OCI-LY3 (cell line): ENCODE measurements around the gene CDH20.

Experiments used
- EZH2phosphoT487 ChIP-seq: fragments of 200-600 bp; shearing (Covaris generic); IDR thresholded peaks from 2 replicates; pipeline ENCODE4 v1.6.1; 2018; ENCODE audit warnings: antibody characterized with exemption, mixed run types, low read depth
- TF ChIP-seq, protein P1 (sequence below): fragments of 200-600, 300-600 bp; sonication (generic); IDR thresholded peaks from 2 replicates; pipeline ENCODE4 v1.5.1; 2014; ENCODE audit warnings: antibody characterized with exemption, low read length, low read depth

DNA sequence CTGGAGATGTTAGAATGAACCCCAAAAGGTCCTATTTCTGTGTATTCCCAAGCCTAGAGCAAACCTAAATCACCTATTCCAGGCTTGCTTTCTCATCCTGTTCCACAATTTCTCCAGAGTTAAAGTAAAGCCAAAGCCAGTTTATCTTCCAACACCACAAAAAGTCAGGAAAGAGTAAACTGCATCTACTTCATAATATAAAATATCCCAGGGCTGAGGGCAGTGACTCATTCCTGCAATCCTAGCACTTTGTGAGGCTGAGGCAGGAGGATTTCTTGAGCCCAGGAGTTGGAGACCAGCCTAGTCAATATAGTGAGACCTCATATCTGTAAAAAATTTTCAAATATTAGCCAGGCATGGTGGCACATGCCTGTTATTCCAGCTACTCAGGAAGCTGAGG, 241.4 kb downstream of the CDH20 start:
- TF ChIP-seq, protein P1, sequence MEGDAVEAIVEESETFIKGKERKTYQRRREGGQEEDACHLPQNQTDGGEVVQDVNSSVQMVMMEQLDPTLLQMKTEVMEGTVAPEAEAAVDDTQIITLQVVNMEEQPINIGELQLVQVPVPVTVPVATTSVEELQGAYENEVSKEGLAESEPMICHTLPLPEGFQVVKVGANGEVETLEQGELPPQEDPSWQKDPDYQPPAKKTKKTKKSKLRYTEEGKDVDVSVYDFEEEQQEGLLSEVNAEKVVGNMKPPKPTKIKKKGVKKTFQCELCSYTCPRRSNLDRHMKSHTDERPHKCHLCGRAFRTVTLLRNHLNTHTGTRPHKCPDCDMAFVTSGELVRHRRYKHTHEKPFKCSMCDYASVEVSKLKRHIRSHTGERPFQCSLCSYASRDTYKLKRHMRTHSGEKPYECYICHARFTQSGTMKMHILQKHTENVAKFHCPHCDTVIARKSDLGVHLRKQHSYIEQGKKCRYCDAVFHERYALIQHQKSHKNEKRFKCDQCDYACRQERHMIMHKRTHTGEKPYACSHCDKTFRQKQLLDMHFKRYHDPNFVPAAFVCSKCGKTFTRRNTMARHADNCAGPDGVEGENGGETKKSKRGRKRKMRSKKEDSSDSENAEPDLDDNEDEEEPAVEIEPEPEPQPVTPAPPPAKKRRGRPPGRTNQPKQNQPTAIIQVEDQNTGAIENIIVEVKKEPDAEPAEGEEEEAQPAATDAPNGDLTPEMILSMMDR = no peak
- TF ChIP-seq EZH2phosphoT487 = no peak
